GM21423 (cell line): ENCODE data around the gene PIH1D2.
"Not testable (repeated sequence)": the region's sequence is repeated elsewhere in the genome, so short reads cannot be mapped to it uniquely, and the experiment has no call there.

Experiments used
- ATAC-seq: cut with Tn5 transposase; IDR thresholded peaks from one replicate; pipeline ENCODE4 v1.9.1; 2021; ENCODE audit warnings: mild to moderate bottlenecking, moderate library complexity; ENCODE audit not compliant: unreplicated experiment

Gene PIH1D2

DNA sequence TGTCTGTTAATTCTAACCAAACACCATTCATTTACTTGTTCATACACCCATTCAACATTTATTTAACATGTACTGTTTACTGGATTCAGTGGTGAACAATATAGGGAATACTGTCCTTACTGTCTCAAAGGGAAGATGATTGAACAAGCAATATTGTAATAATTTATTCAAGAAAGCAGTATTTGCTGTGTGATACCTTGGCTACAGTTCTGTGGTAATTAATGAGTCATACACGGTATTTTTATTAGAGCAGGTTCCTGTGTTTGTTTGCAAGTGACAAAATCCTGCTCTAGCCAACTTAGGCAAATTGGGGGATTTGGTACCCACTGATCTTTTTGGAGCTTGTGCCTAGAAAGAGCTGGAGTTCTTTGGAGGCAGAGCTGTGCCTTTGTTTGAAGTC lies 15.7 kb downstream of the PIH1D2 start:
- ATAC-seq: no peak

DNA sequence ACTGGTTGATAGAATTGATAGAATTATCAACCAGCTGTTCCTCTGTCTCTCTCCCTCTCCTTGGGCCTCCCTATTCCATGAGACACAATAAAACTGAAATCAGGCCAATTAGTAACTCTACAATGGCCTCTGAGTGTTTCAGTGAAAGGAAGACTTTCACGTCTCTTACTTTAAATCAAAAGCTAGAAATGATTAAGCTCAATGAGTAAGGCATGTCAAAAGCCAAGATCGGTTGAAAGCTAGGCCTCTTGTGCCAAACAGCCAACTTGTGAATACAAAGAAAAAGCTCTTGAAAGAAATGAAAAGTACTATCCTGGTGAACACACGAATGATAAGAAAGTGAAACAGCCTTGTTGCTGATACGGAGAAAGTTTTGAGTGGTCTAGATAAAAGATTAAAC lies 16.6 kb downstream of the PIH1D2 start:
- no peak for ATAC-seq

- ATAC-seq: no peak
These were observed 22.0 kb downstream of the PIH1D2 start for GRCh38 chr11:112051768-112052167.

DNA sequence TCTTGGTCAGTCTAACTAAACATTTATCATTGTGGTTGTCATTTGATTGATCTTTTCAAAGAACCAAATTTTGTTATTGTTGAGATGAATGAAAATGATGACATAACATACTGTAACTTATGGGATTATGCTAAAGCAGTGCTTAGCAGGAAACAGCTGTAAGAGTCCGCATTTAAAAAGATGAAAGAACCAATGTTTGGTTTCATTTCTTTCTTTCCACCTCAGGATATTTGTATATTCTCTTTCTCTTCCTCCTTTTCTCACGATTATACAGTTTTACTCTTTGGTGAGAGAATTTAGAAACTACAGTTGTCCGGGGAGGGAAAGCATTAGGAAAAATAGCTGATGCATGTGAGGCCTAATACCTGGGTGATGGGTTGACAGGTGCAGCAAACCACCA lies 23.1 kb downstream of the PIH1D2 start:
- ATAC-seq: peak; percentile 88

DNA sequence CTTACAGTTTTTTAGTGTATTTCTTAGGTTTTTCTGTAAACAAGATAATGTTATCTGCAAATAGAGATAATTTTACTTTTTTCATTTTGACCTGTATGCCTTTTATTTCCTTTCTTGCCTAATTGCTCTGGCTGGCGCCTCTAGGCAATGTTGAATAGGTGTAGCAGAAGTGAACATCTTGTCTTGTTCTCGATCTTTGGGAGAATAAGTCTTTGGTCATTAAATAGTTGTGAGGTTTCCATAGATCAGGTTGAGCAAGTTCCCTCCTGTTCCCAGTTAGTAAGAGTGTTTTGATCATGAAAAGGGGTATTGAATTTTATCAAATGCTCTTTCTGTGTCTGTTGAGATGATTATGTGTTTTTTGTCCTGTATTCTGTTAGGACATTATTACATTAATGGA lies 24.0 kb downstream of the PIH1D2 start:
- ATAC-seq: no peak

DNA sequence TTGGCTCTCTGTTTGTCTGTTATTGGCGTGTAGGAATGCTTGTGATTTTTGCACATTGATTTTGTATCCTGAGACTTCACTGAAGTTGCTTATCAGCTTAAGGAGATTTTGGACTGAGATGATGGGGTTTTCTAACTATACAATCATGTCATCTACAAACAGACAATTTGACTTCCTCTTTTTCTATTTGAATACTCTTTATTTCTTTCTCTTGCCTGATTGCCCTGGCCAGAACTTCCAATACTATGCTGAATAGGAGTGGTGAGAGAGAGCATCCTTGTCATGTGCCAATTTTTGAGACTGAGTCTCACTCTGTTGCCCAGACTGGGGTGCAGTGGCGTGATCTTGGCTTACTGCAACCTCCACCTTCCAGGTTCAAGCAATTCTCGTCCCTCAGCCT lies 25.6 kb downstream of the PIH1D2 start:
- ATAC-seq: not testable (repeated sequence)

- ATAC-seq: not testable (repeated sequence)
These were observed 27.2 kb downstream of the PIH1D2 start for GRCh38 chr11:112046647-112047046.

- ATAC-seq: no peak
These were observed 28.9 kb downstream of the PIH1D2 start for GRCh38 chr11:112044961-112045360.

GRCh38 chr11:112042961-112043304 lies 30.9 kb downstream of the PIH1D2 start:
- ATAC-seq: no peak

GRCh38 chr11:112042161-112042960 lies 31.5 kb downstream of the PIH1D2 start:
- ATAC-seq: no peak

DNA sequence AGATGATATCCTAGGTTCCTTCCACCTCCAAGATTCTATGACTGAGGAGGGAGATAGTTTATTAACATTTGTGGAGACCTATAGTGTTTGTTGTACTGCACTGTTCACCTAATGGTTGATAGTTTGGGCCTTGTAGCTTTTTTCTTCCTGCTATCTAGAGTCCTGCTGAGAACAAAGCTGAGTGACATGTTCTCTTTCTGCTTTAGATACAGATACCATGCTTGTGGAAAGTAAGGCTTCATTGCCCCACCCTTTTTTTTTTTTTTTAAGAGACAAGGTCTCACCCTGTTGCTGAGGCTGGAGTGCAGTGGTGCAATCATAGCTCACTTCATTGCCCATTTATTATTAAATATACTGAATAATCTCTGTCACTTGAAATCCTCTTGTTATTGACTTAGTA lies 36.3 kb downstream of the PIH1D2 start:
- no peak for ATAC-seq

DNA sequence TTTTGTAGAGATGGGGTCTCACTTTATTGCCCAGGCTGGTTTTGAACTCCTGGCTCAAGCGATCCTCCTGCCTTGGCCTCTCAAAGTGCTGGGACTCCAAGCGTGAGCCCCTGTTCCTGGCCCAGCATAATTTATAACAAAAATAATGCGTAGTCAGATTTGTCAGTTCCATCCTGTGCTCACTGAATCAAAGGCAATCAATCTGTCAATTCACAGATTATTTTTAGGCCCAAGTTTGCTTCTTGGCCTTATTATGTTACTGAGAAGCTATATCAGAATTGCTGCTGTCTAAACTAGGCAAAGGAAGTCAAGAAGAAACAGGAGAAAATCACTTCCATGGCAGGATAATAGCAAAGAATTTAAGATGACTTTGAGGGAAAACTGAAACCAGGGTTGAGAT lies 39.9 kb downstream of the PIH1D2 start:
- ATAC-seq: no peak

GRCh38 chr11:112029460-112029859 lies 44.4 kb downstream of the PIH1D2 start:
- ATAC-seq: no peak

GRCh38 chr11:112026784-112027410 lies 46.9 kb downstream of the PIH1D2 start:
- not testable (repeated sequence) for ATAC-seq

- ATAC-seq: peak; percentile 7
These were observed 48.1 kb downstream of the PIH1D2 start for GRCh38 chr11:112025707-112026106.

- ATAC-seq: peak; percentile 67
These were observed 48.8 kb downstream of the PIH1D2 start, which contains the start of gene DLAT for GRCh38 chr11:112024773-112025678. Gene DLAT (plus strand): TSS chr11:112025408. CDS start chr11:112025473, 65 bp downstream.

DNA sequence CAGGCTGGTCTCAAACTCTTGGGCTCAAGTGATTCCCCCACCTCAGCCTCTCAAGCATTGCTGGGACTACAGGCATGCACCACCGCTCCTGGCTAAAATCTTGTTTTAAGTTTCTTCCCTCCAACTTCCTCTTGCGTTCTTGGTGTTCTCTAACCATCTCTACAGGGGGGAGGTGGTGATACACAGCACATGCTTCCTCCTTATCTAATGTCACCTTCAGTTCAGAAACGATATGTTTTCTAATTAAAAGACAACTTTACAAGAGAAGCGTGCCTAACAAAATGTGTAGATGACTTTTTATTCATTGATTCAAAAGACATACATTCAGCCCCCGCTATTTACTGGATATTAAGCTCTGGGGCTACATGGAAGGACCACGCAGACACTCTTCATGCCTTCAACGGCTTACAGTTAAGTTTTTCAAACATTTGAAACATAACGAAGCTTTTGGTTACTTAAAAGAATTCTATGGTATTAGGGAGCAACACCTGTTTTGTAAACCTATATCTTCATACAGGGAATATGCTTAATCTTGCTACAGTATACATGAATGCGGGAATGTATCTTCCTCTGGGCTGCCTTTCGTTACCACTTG lies 49.5 kb downstream of the PIH1D2 start:
- peak; percentile 37 for ATAC-seq

DNA sequence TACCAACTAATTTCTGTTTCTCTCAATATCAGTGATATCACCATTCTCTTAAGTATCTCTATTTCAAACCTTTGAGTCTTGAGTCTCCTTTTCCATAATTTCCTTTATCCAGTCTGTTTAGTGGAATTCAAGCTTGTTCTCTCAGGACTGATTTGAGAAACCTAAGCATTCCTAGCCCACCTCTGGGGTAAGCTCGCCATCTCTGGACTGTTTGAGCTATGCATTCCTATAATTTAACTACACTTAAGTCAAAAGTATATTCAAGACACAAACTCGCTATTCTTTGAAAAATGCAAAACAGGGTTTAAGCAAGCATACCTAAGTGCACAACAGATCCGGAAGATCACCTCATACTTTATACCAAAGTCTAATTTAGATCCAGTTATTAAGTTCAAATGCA lies 50.7 kb downstream of the PIH1D2 start:
- ATAC-seq: no peak

GRCh38 chr11:112019066-112019465 lies 54.8 kb downstream of the PIH1D2 start:
- no peak for ATAC-seq
